K562 (cell line): ENCODE data around the gene FANCC. TPM values are rescaled to one million over a fixed set of nuclear protein-coding genes. Genes with fewer than 3 reads are reported as not detected.

Experiments
- ATAC-seq: fragments of 200-7000 bp; cut with Tn5 transposase; 3 replicates; pipeline ENCODE4 v1.9.1; 2020; ENCODE audit warnings: moderate library complexity
- BruUV-seq: library from RNA; stranded (reverse); fragments of 400-500 nt; replicated peaks from 2 replicates; lab custom pipeline; 2021; lab: Mats Ljungman, UMichigan
- CTCF ChIA-PET: fragments of 300-600 bp; formaldehyde crosslinking; extraction: SDS; loops from one replicate; lab custom pipeline; 2021; ENCODE audit warnings: low intra/inter-chr PET ratio; lab: Yijun Ruan, JAX
- POLR2A ChIA-PET: fragments of 300-600, 350-650 bp; sonication (Branson Sonifier 250); formaldehyde crosslinking; extraction: SDS; loops from one replicate; lab custom pipeline; 2021; ENCODE audit warnings: antibody characterized with exemption, inconsistent platforms; lab: Yijun Ruan, JAX
- DNase-seq, 4 experiments: peaks; one replicate each; pipeline versions ENCODE4 v3.0.0 to v3.0.0-alpha.2; 2011 to 2018; ENCODE audit warnings: low spot score in 3 of 4, mixed read lengths in 3 of 4; ENCODE audit errors: extremely low read depth in 1 of 4
- FAIRE-seq: peaks from 2 replicates; lab custom pipeline; 2011; peaks lifted over from hg19 to GRCh38; lab: Jason Lieb, UNC
- H2AFZ ChIP-seq: 2 replicates; pipeline ENCODE4 v1.6.0; 2011; ENCODE audit warnings: low read depth, low read length, control low read depth, inconsistent platforms
- H3K27ac ChIP-seq: fragments of 200-600 bp; 3 replicates; pipeline ENCODE4 v1.8.0; 2011; ENCODE audit warnings: low read depth, mild to moderate bottlenecking, control low read depth, inconsistent platforms, low read length, moderate library complexity, mixed read lengths; ENCODE audit errors: extremely low read depth
- H3K27me3 ChIP-seq, 2 experiments: fragments of 300-600 bp in 1 of 2; 2 replicates in 1 of 2; 3 replicates in 1 of 2; pipeline versions ENCODE4 v1.6.0 to v1.8.0; 2011; ENCODE audit warnings: inconsistent platforms in 2 of 2, low read length in 2 of 2, mild to moderate bottlenecking in 1 of 2, mixed read lengths in 1 of 2, moderate library complexity in 1 of 2; ENCODE audit not compliant: control insufficient read depth in 2 of 2, insufficient read depth in 2 of 2
- H3K36me3 ChIP-seq: fragments of 300-600 bp; 3 replicates; pipeline ENCODE4 v1.8.0; 2011; ENCODE audit warnings: mild to moderate bottlenecking, low read length, inconsistent platforms; ENCODE audit not compliant: control insufficient read depth, insufficient read depth
- H3K4me1 ChIP-seq, 2 experiments: fragments of 200-600 bp in 1 of 2; replicated peaks in 1 of 2; 2 replicates in 1 of 2; 3 replicates in 1 of 2; pipeline versions ENCODE4 v1.5.1 to v1.8.0; 2011; ENCODE audit warnings: inconsistent platforms in 2 of 2, low read length in 2 of 2, mild to moderate bottlenecking in 1 of 2, mixed read lengths in 1 of 2, moderate library complexity in 1 of 2; ENCODE audit not compliant: control insufficient read depth in 2 of 2, insufficient read depth in 2 of 2
- H3K4me2 ChIP-seq: 2 replicates; pipeline ENCODE4 v1.6.1; 2011; ENCODE audit warnings: low read length, control low read depth, inconsistent platforms, mixed read lengths; ENCODE audit not compliant: insufficient read depth
- H3K4me3 ChIP-seq: fragments of 200-600 bp; sonication (generic), shearing (Covaris generic); 2 replicates; pipeline ENCODE4 v1.5.1; 2016; ENCODE audit warnings: control low read depth, inconsistent platforms
- H3K79me2 ChIP-seq: fragments of 200-600 bp; 3 replicates; pipeline ENCODE4 v1.8.0; 2011; ENCODE audit warnings: low read length, inconsistent platforms; ENCODE audit not compliant: control insufficient read depth, insufficient read depth
- H3K9ac ChIP-seq, 2 experiments: 2 replicates each; pipeline versions ENCODE4 v1.6.0 to v1.6.1; 2011; ENCODE audit warnings: low read depth in 2 of 2, low read length in 2 of 2, control low read depth in 1 of 2, inconsistent platforms in 1 of 2, mild to moderate bottlenecking in 1 of 2, mixed read lengths in 1 of 2; ENCODE audit not compliant: insufficient read depth in 1 of 2
- H3K9me1 ChIP-seq: one replicate; pipeline ENCODE4 v1.6.0; 2011; ENCODE audit warnings: inconsistent platforms, mild to moderate bottlenecking, low read length, moderate library complexity; ENCODE audit not compliant: control insufficient read depth, insufficient read depth
- H3K9me3 ChIP-seq: replicated peaks from 2 replicates; pipeline ENCODE4 v1.5.1; 2011; ENCODE audit warnings: low read depth, low read length, inconsistent platforms; ENCODE audit not compliant: control insufficient read depth, insufficient read depth
- H4K20me1 ChIP-seq: replicated peaks from 2 replicates; pipeline ENCODE4 v1.6.1; 2011; ENCODE audit warnings: low read length, inconsistent platforms, mixed read lengths; ENCODE audit not compliant: control insufficient read depth, insufficient read depth
- CBX8 ChIP-seq: fragments of 200-600 bp; sonication (generic); IDR thresholded peaks from 2 replicates; pipeline ENCODE4 v1.6.1; 2012; ENCODE audit warnings: borderline replicate concordance, mixed run types, low read depth, mild to moderate bottlenecking, moderate library complexity, mixed read lengths, low read length, control low read depth, inconsistent platforms; ENCODE audit not compliant: poor library complexity, severe bottlenecking; ENCODE audit errors: extremely low read depth
- ESRRA ChIP-seq: fragments of 450-650 bp; IDR thresholded peaks from 2 replicates; pipeline ENCODE4 v1.6.1; 2014; ENCODE audit warnings: low read depth, mild to moderate bottlenecking, moderate library complexity, borderline replicate concordance
- GABPA ChIP-seq: fragments of 200-800 bp; sonication (Bioruptor generic); conservative IDR thresholded peaks from 2 replicates; pipeline ENCODE4 v1.6.1; 2016; ENCODE audit warnings: low read depth, missing genetic modification characterization, missing compliant biosample characterization
- MEIS2 ChIP-seq: fragments of 450-650 bp; IDR thresholded peaks from 2 replicates; pipeline ENCODE4 v1.6.1; 2014; ENCODE audit warnings: mild to moderate bottlenecking; ENCODE audit not compliant: partially characterized antibody
- TGIF2 ChIP-seq: sonication (generic); formaldehyde crosslinking; IDR thresholded peaks from 2 replicates; pipeline ENCODE4 v1.8.1; 2022; ENCODE audit warnings: mild to moderate bottlenecking, missing genetic modification reagents, moderate library complexity
- WGBS: fragments of 100-300 bp; shearing (Covaris generic); methylation state at CpG from one replicate; pipeline ENCODE4 v1.1.6; 2016; ENCODE audit warnings: low coverage, mixed read lengths; ENCODE audit not compliant: insufficient coverage; ENCODE audit errors: missing lambda C conversion rate; 5-methylcytosine and 5-hydroxymethylcytosine counted together
- in situ Hi-C: fragments of 300-500 bp; cut with MboI; formaldehyde crosslinking; loops from 4 replicates; pipeline ENCODE4 v1.15.0; 2018; ENCODE audit warnings: inconsistent platforms, mixed read lengths
- intact Hi-C: fragments of 100-400 bp; cut with micrococcal nuclease; formaldehyde crosslinking; loops from 2 replicates; pipeline ENCODE4 v1.14.2; 2022
- polyA plus RNA-seq, 8 experiments: library from polyadenylated mRNA; depleted of rRNA in 4 of 8; stranded (reverse) in 5 of 8; unstranded in 3 of 8; fragments of >200 nt; fragmentation: Nextera tagmentation in 2 of 8; fragmentation: Illumina TruSeq in 1 of 8; extraction: Ambion mirVana in 2 of 8; extraction: Trizol in 1 of 8; gene quantifications; 2 replicates each; pipeline versions ENCODE4 v1.2.1 to v1.2.3, GENCODE V29; 2011 to 2014; ENCODE audit warnings: inconsistent platforms in 1 of 8, missing spikeins in 1 of 8
- total RNA-seq, 7 experiments: library from RNA; depleted of rRNA in 6 of 7; stranded (reverse); fragments of >200 nt in 6 of 7; fragmentation: Illumina TruSeq in 2 of 7; extraction: Trizol in 2 of 7; gene quantifications; 2 replicates each; pipeline versions ENCODE4 v1.2.1 to v1.2.3, GENCODE V29; 2011 to 2021; ENCODE audit warnings: low replicate concordance in 1 of 7
- TF ChIP-seq, protein P1 (sequence below), 2 experiments: IDR thresholded peaks in 1 of 2; conservative IDR thresholded peaks in 1 of 2; 2 replicates each; pipeline ENCODE4 v1.6.1; 2016; ENCODE audit warnings: low read depth in 2 of 2, mild to moderate bottlenecking in 1 of 2, missing compliant biosample characterization in 1 of 2, missing genetic modification characterization in 1 of 2, moderate library complexity in 1 of 2
- TF ChIP-seq, protein P2 (sequence below): sonication (generic); formaldehyde crosslinking; IDR thresholded peaks from 2 replicates; pipeline ENCODE4 v1.5.0; 2020; ENCODE audit warnings: missing genetic modification reagents
- TF ChIP-seq, protein P3 (sequence below): IDR thresholded peaks from 2 replicates; pipeline ENCODE4 v1.6.1; 2014; ENCODE audit warnings: antibody characterized with exemption
- TF ChIP-seq, protein P4 (sequence below): fragments of 450-650 bp; formaldehyde crosslinking; IDR thresholded peaks from 2 replicates; pipeline ENCODE4 v1.4.0; 2020; ENCODE audit warnings: mild to moderate bottlenecking, moderate library complexity
- TF ChIP-seq, protein P5 (sequence below): fragments of 450-650 bp; IDR thresholded peaks from 2 replicates; pipeline ENCODE4 v1.6.1; 2016

The FANCC gene
- total and polyA plus RNA-seq, 9 of the 15 experiments (the other 6 are each of a cell fraction or from before 2014, with no cell fraction given) = 4.6 to 18.4 (median 14.2) TPM

DNA sequence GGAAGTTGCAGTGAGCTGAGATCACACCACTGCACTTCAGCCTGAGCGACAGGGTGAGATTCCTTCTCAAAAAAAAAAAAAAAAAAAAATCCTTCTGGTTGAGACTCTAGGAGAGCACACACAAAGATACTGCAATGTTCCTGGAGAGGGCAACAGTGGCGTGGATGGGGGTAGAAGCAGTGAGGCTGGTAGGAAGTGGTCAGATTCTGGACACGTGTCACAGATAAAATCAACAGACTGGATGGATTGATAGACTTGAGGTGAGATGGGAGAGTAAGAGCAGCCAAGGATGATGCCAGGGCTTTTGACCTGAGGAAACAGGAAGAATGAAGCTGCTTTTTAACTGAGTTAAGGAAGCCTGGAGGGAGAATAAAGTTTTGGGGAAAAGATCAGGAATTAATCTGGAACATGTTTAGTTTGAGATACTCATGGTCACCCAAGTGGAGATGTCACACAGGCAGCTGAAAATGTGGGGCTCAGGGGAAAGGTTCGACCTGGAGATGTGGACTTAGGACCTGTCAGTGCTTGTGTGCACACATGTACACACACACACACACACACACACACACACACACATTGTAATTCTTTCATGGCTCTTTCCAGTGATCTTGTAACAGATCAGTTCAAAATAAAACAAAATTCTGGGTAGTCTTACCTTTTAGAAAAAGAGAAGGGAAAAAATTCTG lies 88.1 kb downstream of the FANCC start:
- BruUV-seq = no TSS peak
- Histone ChIP-seq H3K4me1 (no peaks in the 10 kb centered on the region), H3K27me3 (no peaks in the 10 kb centered on the region), H3K36me3 (no peaks in the 10 kb centered on the region), H3K4me3 (no peak overlapping the region), H3K27ac (no peak overlapping the region), H4K20me1 (no peaks in the 10 kb centered on the region), H3K9me1 (no peaks in the 10 kb centered on the region), H3K4me2 (no peak overlapping the region), H3K9ac (no peak overlapping the region), H3K9me3 (no peaks in the 10 kb centered on the region), H2AFZ (no peak overlapping the region), H3K79me2 (no peaks in the 10 kb centered on the region)
- ATAC-seq (peak; percentile 40; the same call in 1 of the 3 replicates), FAIRE-seq (no peak), DNase-seq (peak in 1 of 4 experiments; percentile 5)
- WGBS = 15% methylated on average over 3 of the region's 4 CpGs
- ChIA-PET POLR2A (interaction anchor here (0.7 to 1.2 kb wide), 3 partner anchors 10 to 706 kb away, joined by 3 read pairs; no protein-coding TSS in a partner anchor), CTCF (no interaction called here)
- in situ Hi-C loops (no loop called here), intact Hi-C loops (no loop called here)
- no peak for TF ChIP-seq TGIF2 (CRISPR knock-in tag)
- TF ChIP-seq, protein P1, sequence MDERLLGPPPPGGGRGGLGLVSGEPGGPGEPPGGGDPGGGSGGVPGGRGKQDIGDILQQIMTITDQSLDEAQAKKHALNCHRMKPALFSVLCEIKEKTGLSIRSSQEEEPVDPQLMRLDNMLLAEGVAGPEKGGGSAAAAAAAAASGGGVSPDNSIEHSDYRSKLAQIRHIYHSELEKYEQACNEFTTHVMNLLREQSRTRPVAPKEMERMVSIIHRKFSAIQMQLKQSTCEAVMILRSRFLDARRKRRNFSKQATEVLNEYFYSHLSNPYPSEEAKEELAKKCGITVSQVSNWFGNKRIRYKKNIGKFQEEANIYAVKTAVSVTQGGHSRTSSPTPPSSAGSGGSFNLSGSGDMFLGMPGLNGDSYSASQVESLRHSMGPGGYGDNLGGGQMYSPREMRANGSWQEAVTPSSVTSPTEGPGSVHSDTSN (CRISPR knock-in tag; IDR thresholded peaks at IDR 0.05; ENCODE audit: low read depth) = no peak
- TF ChIP-seq, protein P1 (tag; conservative IDR thresholded peaks at IDR 0.05; ENCODE audit: low read depth) = 0 out of 2 replicates have a peak, but pooled peaks have one; percentile 16
- TF ChIP-seq, protein P2, sequence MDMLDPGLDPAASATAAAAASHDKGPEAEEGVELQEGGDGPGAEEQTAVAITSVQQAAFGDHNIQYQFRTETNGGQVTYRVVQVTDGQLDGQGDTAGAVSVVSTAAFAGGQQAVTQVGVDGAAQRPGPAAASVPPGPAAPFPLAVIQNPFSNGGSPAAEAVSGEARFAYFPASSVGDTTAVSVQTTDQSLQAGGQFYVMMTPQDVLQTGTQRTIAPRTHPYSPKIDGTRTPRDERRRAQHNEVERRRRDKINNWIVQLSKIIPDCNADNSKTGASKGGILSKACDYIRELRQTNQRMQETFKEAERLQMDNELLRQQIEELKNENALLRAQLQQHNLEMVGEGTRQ (CRISPR knock-in tag) = peak; percentile 11; the same call in 1 of the 2 replicates
- TF ChIP-seq, protein P3, sequence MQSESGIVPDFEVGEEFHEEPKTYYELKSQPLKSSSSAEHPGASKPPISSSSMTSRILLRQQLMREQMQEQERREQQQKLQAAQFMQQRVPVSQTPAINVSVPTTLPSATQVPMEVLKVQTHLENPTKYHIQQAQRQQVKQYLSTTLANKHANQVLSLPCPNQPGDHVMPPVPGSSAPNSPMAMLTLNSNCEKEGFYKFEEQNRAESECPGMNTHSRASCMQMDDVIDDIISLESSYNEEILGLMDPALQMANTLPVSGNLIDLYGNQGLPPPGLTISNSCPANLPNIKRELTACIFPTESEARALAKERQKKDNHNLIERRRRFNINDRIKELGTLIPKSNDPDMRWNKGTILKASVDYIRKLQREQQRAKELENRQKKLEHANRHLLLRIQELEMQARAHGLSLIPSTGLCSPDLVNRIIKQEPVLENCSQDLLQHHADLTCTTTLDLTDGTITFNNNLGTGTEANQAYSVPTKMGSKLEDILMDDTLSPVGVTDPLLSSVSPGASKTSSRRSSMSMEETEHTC = no peak
- TF ChIP-seq, protein P4, sequence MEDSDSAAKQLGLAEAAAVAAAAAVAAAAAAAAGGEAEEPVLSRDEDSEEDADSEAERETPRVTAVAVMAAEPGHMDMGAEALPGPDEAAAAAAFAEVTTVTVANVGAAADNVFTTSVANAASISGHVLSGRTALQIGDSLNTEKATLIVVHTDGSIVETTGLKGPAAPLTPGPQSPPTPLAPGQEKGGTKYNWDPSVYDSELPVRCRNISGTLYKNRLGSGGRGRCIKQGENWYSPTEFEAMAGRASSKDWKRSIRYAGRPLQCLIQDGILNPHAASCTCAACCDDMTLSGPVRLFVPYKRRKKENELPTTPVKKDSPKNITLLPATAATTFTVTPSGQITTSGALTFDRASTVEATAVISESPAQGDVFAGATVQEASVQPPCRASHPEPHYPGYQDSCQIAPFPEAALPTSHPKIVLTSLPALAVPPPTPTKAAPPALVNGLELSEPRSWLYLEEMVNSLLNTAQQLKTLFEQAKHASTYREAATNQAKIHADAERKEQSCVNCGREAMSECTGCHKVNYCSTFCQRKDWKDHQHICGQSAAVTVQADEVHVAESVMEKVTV = no peak
- peak; percentile 70 for TF ChIP-seq MEIS2
- TF ChIP-seq, protein P5, sequence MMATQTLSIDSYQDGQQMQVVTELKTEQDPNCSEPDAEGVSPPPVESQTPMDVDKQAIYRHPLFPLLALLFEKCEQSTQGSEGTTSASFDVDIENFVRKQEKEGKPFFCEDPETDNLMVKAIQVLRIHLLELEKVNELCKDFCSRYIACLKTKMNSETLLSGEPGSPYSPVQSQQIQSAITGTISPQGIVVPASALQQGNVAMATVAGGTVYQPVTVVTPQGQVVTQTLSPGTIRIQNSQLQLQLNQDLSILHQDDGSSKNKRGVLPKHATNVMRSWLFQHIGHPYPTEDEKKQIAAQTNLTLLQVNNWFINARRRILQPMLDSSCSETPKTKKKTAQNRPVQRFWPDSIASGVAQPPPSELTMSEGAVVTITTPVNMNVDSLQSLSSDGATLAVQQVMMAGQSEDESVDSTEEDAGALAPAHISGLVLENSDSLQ = 0 out of 2 replicates have a peak, but pooled peaks have one; percentile 16
- TF ChIP-seq GABPA (tag) = peak; percentile 35; the same call in 1 of the 2 replicates
- TF ChIP-seq ESRRA = peak; percentile 21; the same call in 1 of the 2 replicates
- TF ChIP-seq CBX8 = no peak
